ENCODE results near the gene WASHC4.

DNA sequence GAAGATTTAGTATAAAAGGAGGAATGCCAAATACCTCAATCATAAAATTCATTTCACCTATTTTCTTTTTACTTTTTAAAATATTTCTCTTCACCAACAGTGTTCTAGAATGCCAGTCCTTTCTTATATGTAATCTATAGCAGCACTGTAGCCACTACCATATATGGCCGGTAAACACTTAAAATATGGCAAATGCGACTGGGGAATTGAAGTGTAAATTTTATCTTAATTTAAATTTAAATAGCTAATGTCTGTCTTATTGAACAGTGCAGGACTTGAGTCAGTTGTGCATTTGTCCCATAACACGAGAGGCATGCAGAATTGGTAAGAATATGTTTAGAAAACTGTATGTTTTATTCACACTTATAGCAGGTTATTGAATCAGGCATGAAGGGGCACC, 50.1 kb downstream of the WASHC4 start:
- TF ChIP-seq, protein P1, sequence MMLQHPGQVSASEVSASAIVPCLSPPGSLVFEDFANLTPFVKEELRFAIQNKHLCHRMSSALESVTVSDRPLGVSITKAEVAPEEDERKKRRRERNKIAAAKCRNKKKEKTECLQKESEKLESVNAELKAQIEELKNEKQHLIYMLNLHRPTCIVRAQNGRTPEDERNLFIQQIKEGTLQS (CRISPR knock-in tag; conservative IDR thresholded peaks at IDR 0.05), result no peak
- TF ChIP-seq CBFB (CRISPR knock-in tag; IDR thresholded peaks at IDR 0.05; ENCODE audit: low read depth), result no peak
- no peak for TF ChIP-seq RELA (CRISPR knock-in tag; IDR thresholded peaks at IDR 0.05; ENCODE audit: borderline replicate concordance)
- TF ChIP-seq ZBTB21 (CRISPR knock-in tag; IDR thresholded peaks at IDR 0.05; ENCODE audit: borderline replicate concordance), result no peak
- no peak for TF ChIP-seq FOXK1 (CRISPR knock-in tag; IDR thresholded peaks at IDR 0.05)
- TF ChIP-seq CREB1 (CRISPR knock-in tag; IDR thresholded peaks at IDR 0.05), result no peak
- TF ChIP-seq, protein P2, sequence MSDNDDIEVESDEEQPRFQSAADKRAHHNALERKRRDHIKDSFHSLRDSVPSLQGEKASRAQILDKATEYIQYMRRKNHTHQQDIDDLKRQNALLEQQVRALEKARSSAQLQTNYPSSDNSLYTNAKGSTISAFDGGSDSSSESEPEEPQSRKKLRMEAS (CRISPR knock-in tag; IDR thresholded peaks at IDR 0.05), result no peak
